K562 (cell line): ENCODE results near the gene SLC39A11. TPM values are rescaled to one million over a fixed set of nuclear protein-coding genes. Genes with fewer than 3 reads are reported as not detected.

Experiments
- ATAC-seq: fragments of 200-7000 bp; cut with Tn5 transposase; 3 replicates; pipeline ENCODE4 v1.9.1; 2020; ENCODE audit warnings: moderate library complexity
- BruUV-seq: library from RNA; stranded (reverse); fragments of 400-500 nt; replicated peaks from 2 replicates; lab custom pipeline; 2021; lab: Mats Ljungman, UMichigan
- CTCF ChIA-PET: fragments of 300-600 bp; formaldehyde crosslinking; extraction: SDS; loops from one replicate; lab custom pipeline; 2021; ENCODE audit warnings: low intra/inter-chr PET ratio; lab: Yijun Ruan, JAX
- POLR2A ChIA-PET: fragments of 300-600, 350-650 bp; sonication (Branson Sonifier 250); formaldehyde crosslinking; extraction: SDS; loops from one replicate; lab custom pipeline; 2021; ENCODE audit warnings: antibody characterized with exemption, inconsistent platforms; lab: Yijun Ruan, JAX
- DNase-seq, 4 experiments: peaks; one replicate each; pipeline versions ENCODE4 v3.0.0 to v3.0.0-alpha.2; 2011 to 2018; ENCODE audit warnings: low spot score in 3 of 4, mixed read lengths in 3 of 4; ENCODE audit errors: extremely low read depth in 1 of 4
- FAIRE-seq: peaks from 2 replicates; lab custom pipeline; 2011; peaks lifted over from hg19 to GRCh38; lab: Jason Lieb, UNC
- H2AFZ ChIP-seq: 2 replicates; pipeline ENCODE4 v1.6.0; 2011; ENCODE audit warnings: low read depth, low read length, control low read depth, inconsistent platforms
- H3K27ac ChIP-seq: fragments of 200-600 bp; 3 replicates; pipeline ENCODE4 v1.8.0; 2011; ENCODE audit warnings: low read depth, mild to moderate bottlenecking, control low read depth, inconsistent platforms, low read length, moderate library complexity, mixed read lengths; ENCODE audit errors: extremely low read depth
- H3K27me3 ChIP-seq, 2 experiments: fragments of 300-600 bp in 1 of 2; 2 replicates in 1 of 2; 3 replicates in 1 of 2; pipeline versions ENCODE4 v1.6.0 to v1.8.0; 2011; ENCODE audit warnings: inconsistent platforms in 2 of 2, low read length in 2 of 2, mild to moderate bottlenecking in 1 of 2, mixed read lengths in 1 of 2, moderate library complexity in 1 of 2; ENCODE audit not compliant: control insufficient read depth in 2 of 2, insufficient read depth in 2 of 2
- H3K36me3 ChIP-seq: fragments of 300-600 bp; 3 replicates; pipeline ENCODE4 v1.8.0; 2011; ENCODE audit warnings: mild to moderate bottlenecking, low read length, inconsistent platforms; ENCODE audit not compliant: control insufficient read depth, insufficient read depth
- H3K4me1 ChIP-seq, 2 experiments: fragments of 200-600 bp in 1 of 2; replicated peaks in 1 of 2; 2 replicates in 1 of 2; 3 replicates in 1 of 2; pipeline versions ENCODE4 v1.5.1 to v1.8.0; 2011; ENCODE audit warnings: inconsistent platforms in 2 of 2, low read length in 2 of 2, mild to moderate bottlenecking in 1 of 2, mixed read lengths in 1 of 2, moderate library complexity in 1 of 2; ENCODE audit not compliant: control insufficient read depth in 2 of 2, insufficient read depth in 2 of 2
- H3K4me2 ChIP-seq: 2 replicates; pipeline ENCODE4 v1.6.1; 2011; ENCODE audit warnings: low read length, control low read depth, inconsistent platforms, mixed read lengths; ENCODE audit not compliant: insufficient read depth
- H3K4me3 ChIP-seq: fragments of 200-600 bp; sonication (generic), shearing (Covaris generic); 2 replicates; pipeline ENCODE4 v1.5.1; 2016; ENCODE audit warnings: control low read depth, inconsistent platforms
- H3K79me2 ChIP-seq: fragments of 200-600 bp; 3 replicates; pipeline ENCODE4 v1.8.0; 2011; ENCODE audit warnings: low read length, inconsistent platforms; ENCODE audit not compliant: control insufficient read depth, insufficient read depth
- H3K9ac ChIP-seq, 2 experiments: 2 replicates each; pipeline versions ENCODE4 v1.6.0 to v1.6.1; 2011; ENCODE audit warnings: low read depth in 2 of 2, low read length in 2 of 2, control low read depth in 1 of 2, inconsistent platforms in 1 of 2, mild to moderate bottlenecking in 1 of 2, mixed read lengths in 1 of 2; ENCODE audit not compliant: insufficient read depth in 1 of 2
- H3K9me1 ChIP-seq: one replicate; pipeline ENCODE4 v1.6.0; 2011; ENCODE audit warnings: inconsistent platforms, mild to moderate bottlenecking, low read length, moderate library complexity; ENCODE audit not compliant: control insufficient read depth, insufficient read depth
- H3K9me3 ChIP-seq: replicated peaks from 2 replicates; pipeline ENCODE4 v1.5.1; 2011; ENCODE audit warnings: low read depth, low read length, inconsistent platforms; ENCODE audit not compliant: control insufficient read depth, insufficient read depth
- H4K20me1 ChIP-seq: replicated peaks from 2 replicates; pipeline ENCODE4 v1.6.1; 2011; ENCODE audit warnings: low read length, inconsistent platforms, mixed read lengths; ENCODE audit not compliant: control insufficient read depth, insufficient read depth
- BACH1 ChIP-seq: fragments of 200-800 bp; sonication (Bioruptor generic); IDR thresholded peaks from 2 replicates; pipeline ENCODE4 v1.6.1; 2016; ENCODE audit warnings: missing genetic modification characterization, missing compliant biosample characterization
- GABPB1 ChIP-seq: sonication (generic); formaldehyde crosslinking; IDR thresholded peaks from 2 replicates; pipeline ENCODE4 v1.8.0; 2022; ENCODE audit warnings: mild to moderate bottlenecking, missing genetic modification reagents
- NELFE ChIP-seq: IDR thresholded peaks from 2 replicates; pipeline ENCODE4 v1.6.1; 2011; ENCODE audit warnings: mild to moderate bottlenecking; ENCODE audit not compliant: insufficient read depth, insufficient read length
- ZNF512 ChIP-seq: IDR thresholded peaks from 2 replicates; pipeline ENCODE4 v1.6.1; 2016; ENCODE audit warnings: missing genetic modification characterization, missing compliant biosample characterization
- WGBS: fragments of 100-300 bp; shearing (Covaris generic); methylation state at CpG from one replicate; pipeline ENCODE4 v1.1.6; 2016; ENCODE audit warnings: low coverage, mixed read lengths; ENCODE audit not compliant: insufficient coverage; ENCODE audit errors: missing lambda C conversion rate; 5-methylcytosine and 5-hydroxymethylcytosine counted together
- in situ Hi-C: fragments of 300-500 bp; cut with MboI; formaldehyde crosslinking; loops from 4 replicates; pipeline ENCODE4 v1.15.0; 2018; ENCODE audit warnings: inconsistent platforms, mixed read lengths
- intact Hi-C: fragments of 100-400 bp; cut with micrococcal nuclease; formaldehyde crosslinking; loops from 2 replicates; pipeline ENCODE4 v1.14.2; 2022
- polyA plus RNA-seq, 8 experiments: library from polyadenylated mRNA; depleted of rRNA in 4 of 8; stranded (reverse) in 5 of 8; unstranded in 3 of 8; fragments of >200 nt; fragmentation: Nextera tagmentation in 2 of 8; fragmentation: Illumina TruSeq in 1 of 8; extraction: Ambion mirVana in 2 of 8; extraction: Trizol in 1 of 8; gene quantifications; 2 replicates each; pipeline versions ENCODE4 v1.2.1 to v1.2.3, GENCODE V29; 2011 to 2014; ENCODE audit warnings: inconsistent platforms in 1 of 8, missing spikeins in 1 of 8
- total RNA-seq, 7 experiments: library from RNA; depleted of rRNA in 6 of 7; stranded (reverse); fragments of >200 nt in 6 of 7; fragmentation: Illumina TruSeq in 2 of 7; extraction: Trizol in 2 of 7; gene quantifications; 2 replicates each; pipeline versions ENCODE4 v1.2.1 to v1.2.3, GENCODE V29; 2011 to 2021; ENCODE audit warnings: low replicate concordance in 1 of 7

Gene SLC39A11
- total and polyA plus RNA-seq, 9 of the 15 experiments (the other 6 are each of a cell fraction or from before 2014, with no cell fraction given), result 10.5 to 26.4 (median 13.4) TPM

GRCh38 chr17:72661945-72662826, 430.3 kb downstream of the SLC39A11 start:
- intact Hi-C loops, result no loop called here
- WGBS, result 57% methylated on average over 3 of the region's 3 CpGs

More at GRCh38 chr17:72661945-72662826, 430.3 kb downstream of the SLC39A11 start:
- TF ChIP-seq NELFE (no peak), BACH1 (tag) (no peak), GABPB1 (CRISPR knock-in tag) (no peak), ZNF512 (tag) (peak; percentile 99)
- H3K79me2 ChIP-seq, result no peaks in the 10 kb centered on the region
- no peak overlapping the region for H3K27ac ChIP-seq
- no peak overlapping the region for H3K4me2 ChIP-seq
- H3K9me1 ChIP-seq, result no peaks in the 10 kb centered on the region
- H4K20me1 ChIP-seq, result no peaks in the 10 kb centered on the region; the same call in 1 of the 2 replicates
- POLR2A ChIA-PET, result no interaction called here
- H3K27me3 ChIP-seq, result no peaks in the 10 kb centered on the region; a peak in 1 of 5 replicates
- DNase-seq, result no peak
- no TSS peak for BruUV-seq
- no peaks in the 10 kb centered on the region for H3K9me3 ChIP-seq
- H3K36me3 ChIP-seq, result no peaks in the 10 kb centered on the region
- CTCF ChIA-PET, result no interaction called here
- H3K4me1 ChIP-seq, result no peaks in the 10 kb centered on the region; a peak in 1 of 5 replicates
- in situ Hi-C loops, result no loop called here
- H2AFZ ChIP-seq, result no peak overlapping the region
- FAIRE-seq, result no peak
- H3K4me3 ChIP-seq, result no peak overlapping the region
- H3K9ac ChIP-seq, result no peak overlapping the region
- no peak for ATAC-seq
